Heart right ventricle (tissue), 16 donors: Measurements from ENCODE around the gene WFDC11. TPM values are rescaled to one million over a fixed set of nuclear protein-coding genes. Genes with fewer than 3 reads are reported as not detected.

Source experiments
- ATAC-seq, 8 donors: fragments of 200-7000 bp; cut with Tn5 transposase; one replicate each; pipeline ENCODE4 v1.9.1; 2020; ENCODE audit warnings: mild to moderate bottlenecking in 8 of 8, moderate library complexity in 8 of 8, moderate number of reproducible peaks in 1 of 8
- DNase-seq, 2 donors: peaks; one replicate each; pipeline ENCODE4 v3.0.0-alpha.2; 2020
- H3K27ac ChIP-seq, 10 donors: fragments of 200-600 bp; sonication (generic) in 2 of 10; one replicate each; pipeline versions ENCODE4 v1.5.0 to v1.8.0; 2020 to 2022; ENCODE audit warnings: mild to moderate bottlenecking in 3 of 10
- H3K27me3 ChIP-seq, 7 donors: fragments of 200-600 bp; one replicate each; pipeline ENCODE4 v1.8.0; 2021 to 2022; ENCODE audit warnings: mild to moderate bottlenecking in 2 of 7
- H3K36me3 ChIP-seq, 9 donors: fragments of 200-600 bp; sonication (generic) in 1 of 9; one replicate each; pipeline versions ENCODE4 v1.5.0 to v1.8.0; 2020 to 2022; ENCODE audit warnings: mild to moderate bottlenecking in 2 of 9
- H3K4me1 ChIP-seq, 9 donors: fragments of 200-600 bp; sonication (generic) in 1 of 9; one replicate each; pipeline versions ENCODE4 v1.5.0 to v1.8.0; 2020 to 2022; ENCODE audit warnings: mild to moderate bottlenecking in 4 of 9
- H3K4me3 ChIP-seq, 10 donors: fragments of 200-600 bp; sonication (generic) in 2 of 10; one replicate each; pipeline versions ENCODE4 v1.5.0 to v1.8.0; 2020 to 2022; ENCODE audit warnings: mild to moderate bottlenecking in 7 of 10, moderate library complexity in 2 of 10
- H3K9me3 ChIP-seq, 11 donors: fragments of 200-600 bp in 10 of 11; sonication (generic) in 2 of 11; one replicate each; pipeline versions ENCODE4 v1.5.0 to v1.8.0; 2013 to 2022; ENCODE audit warnings: mild to moderate bottlenecking in 2 of 11, control low read depth in 1 of 11, moderate library complexity in 1 of 11
- WGBS, 2 donors: extraction: QIAGEN DNeasy Blood & Tissue Kit; methylation state at CpG; one replicate each; pipeline ENCODE4 v1.1.7; 2013; ENCODE audit warnings: inconsistent platforms in 1 of 2; 5-methylcytosine and 5-hydroxymethylcytosine counted together
- intact Hi-C, 10 donors: fragments of 100-400 bp; cut with DNase I; formaldehyde crosslinking; loops; one replicate each; pipeline versions ENCODE4 v1.11.1 to v1.14.2; 2022
- microRNA-seq, 2 donors: library from miRNA; unstranded; fragments of <30 nt; microRNA quantifications; one replicate each; pipeline ENCODE4 v1.2.0, GENCODE V29; 2021
- polyA plus RNA-seq, 2 donors: library from polyadenylated mRNA; stranded (reverse); fragments of 200-250 nt; gene quantifications; one replicate each; pipeline ENCODE4 v1.2.3, GENCODE V29; 2013
- total RNA-seq, 10 donors: library from RNA; stranded (reverse); fragmentation: NEBNext Ultra II Directional in 3 of 10; extraction: Animal tissue kit (Norgen Biotek cat#: 25700) in 3 of 10; gene quantifications; one replicate each; pipeline versions ENCODE4 v1.2.1 to v1.2.4, GENCODE V29; 2021 to 2023
- TF ChIP-seq, protein P1 (sequence below), 9 donors: fragments of 200-600 bp; sonication (generic) in 2 of 9; IDR thresholded peaks; one replicate each; pipeline versions ENCODE4 v1.5.0 to v1.8.0; 2021 to 2022; ENCODE audit warnings: antibody characterized with exemption in 9 of 9, mild to moderate bottlenecking in 5 of 9, moderate library complexity in 1 of 9
- donor health status: Arrhythmogenic right ventricular cardiomyopathy.
- donor health status: ischemic (EF 13 %, LVEDD 7.1; RV severe dilation, severe dysfunction).
- donor health status: healthy with polysubstance abuse.
- donor health status: DM: no; HTN: yes; CAD: no.
- donor health status: DM: no; HTN: no; CAD: no.
- donor health status: ischemic (EF 25% LVEDD 6.9; RV normal size, moderate dysfunction).
- donor health status: ischemic (EF 25% LVEDD 5.7; RV mildly dilated, moderate dysfunction).
- donor health status: healthy.
- donor health status: DM: yes; HTN: yes; CAD: no.
- donor health status: Ischemic cardiomyopathy.
- donor health status: ischemic (EF 35%, LVEDD 5.7; RV mildly dilated, moderate dysfunction).
- donor health status: nonischemic (EF 11% LVEDD 7.7; RV severe dilation, severe dysfunction).
- donor health status: DM: yes; HTN: yes; CAD: no.
- donor health status: PGD.
- donor health status: ischemic (EF 29% LVEDD 5.4; RV normal size, mild dysfunction).
- donor health status: nonischemic (EF 23%, LVEDD 6.1; RV moderate dilation, normal function).

The WFDC11 gene
- total and polyA plus RNA-seq, 12 donors: not detected

GRCh38 chr20:45607810-45608209, 62.2 kb downstream of the WFDC11 start:
- ATAC-seq: no peak
- no peaks in the 10 kb centered on the region for H3K4me1 ChIP-seq
- peaks cover 0 to 30% (median 7%) of the 10 kb centered on the region in 11 donors for H3K9me3 ChIP-seq
- H3K4me3 ChIP-seq: no peak overlapping the region
- intact Hi-C loops: no loop called here
- no peak for DNase-seq
- H3K27me3 ChIP-seq: peaks cover 0 to 7% (median 0%) of the 10 kb centered on the region in 7 donors
- 95 to 97% methylated on average over 1 of the region's 1 CpG for WGBS, 2 donors
- no peak overlapping the region for H3K27ac ChIP-seq
- no peaks in the 10 kb centered on the region for H3K36me3 ChIP-seq
- TF ChIP-seq, protein P1, sequence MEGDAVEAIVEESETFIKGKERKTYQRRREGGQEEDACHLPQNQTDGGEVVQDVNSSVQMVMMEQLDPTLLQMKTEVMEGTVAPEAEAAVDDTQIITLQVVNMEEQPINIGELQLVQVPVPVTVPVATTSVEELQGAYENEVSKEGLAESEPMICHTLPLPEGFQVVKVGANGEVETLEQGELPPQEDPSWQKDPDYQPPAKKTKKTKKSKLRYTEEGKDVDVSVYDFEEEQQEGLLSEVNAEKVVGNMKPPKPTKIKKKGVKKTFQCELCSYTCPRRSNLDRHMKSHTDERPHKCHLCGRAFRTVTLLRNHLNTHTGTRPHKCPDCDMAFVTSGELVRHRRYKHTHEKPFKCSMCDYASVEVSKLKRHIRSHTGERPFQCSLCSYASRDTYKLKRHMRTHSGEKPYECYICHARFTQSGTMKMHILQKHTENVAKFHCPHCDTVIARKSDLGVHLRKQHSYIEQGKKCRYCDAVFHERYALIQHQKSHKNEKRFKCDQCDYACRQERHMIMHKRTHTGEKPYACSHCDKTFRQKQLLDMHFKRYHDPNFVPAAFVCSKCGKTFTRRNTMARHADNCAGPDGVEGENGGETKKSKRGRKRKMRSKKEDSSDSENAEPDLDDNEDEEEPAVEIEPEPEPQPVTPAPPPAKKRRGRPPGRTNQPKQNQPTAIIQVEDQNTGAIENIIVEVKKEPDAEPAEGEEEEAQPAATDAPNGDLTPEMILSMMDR (IDR thresholded peaks at IDR 0.05): no peak

Small RNA genes within 50 kb of the gene (microRNA-seq; reads per million reads assigned to microRNA genes)
- gene MIR3617: 0 to 0.60 reads per million in 2 donors

Other genes with a start within 250 kb of the WFDC11 start
- gene WFDC2, start 200.5 kb downstream of the WFDC11 start, total RNA-seq: 1 to 10 TPM in 1 of 10 donors, under 1 TPM in 3, not detected in 6; 0.44 to 1.6 (median 0.53) TPM
- gene WFDC2, start 200.5 kb downstream of the WFDC11 start, polyA plus RNA-seq: under 1 TPM; 0.55 to 0.66 TPM
- gene SPINT3, start 154.6 kb downstream of the WFDC11 start, total RNA-seq: not detected
- not detected for gene SPINT3, start 154.6 kb downstream of the WFDC11 start, polyA plus RNA-seq
- gene WFDC6, start 130.8 kb downstream of the WFDC11 start, total RNA-seq: not detected
- gene WFDC6, start 130.8 kb downstream of the WFDC11 start, polyA plus RNA-seq: not detected
- not detected for gene EPPIN, start 122.8 kb downstream of the WFDC11 start, total RNA-seq
- not detected for gene EPPIN, start 122.8 kb downstream of the WFDC11 start, polyA plus RNA-seq
- not detected for gene WFDC8, start 91.0 kb downstream of the WFDC11 start, total RNA-seq
- gene WFDC8, start 91.0 kb downstream of the WFDC11 start, polyA plus RNA-seq: not detected
- not detected for gene WFDC10A, start 40.5 kb downstream of the WFDC11 start, total RNA-seq
- not detected for gene WFDC10A, start 40.5 kb downstream of the WFDC11 start, polyA plus RNA-seq
- gene WFDC9, start 39.0 kb downstream of the WFDC11 start, total RNA-seq: not detected
- gene WFDC9, start 39.0 kb downstream of the WFDC11 start, polyA plus RNA-seq: not detected
- gene WFDC13, start 31.8 kb upstream of the WFDC11 start, total RNA-seq: not detected
- not detected for gene WFDC13, start 31.8 kb upstream of the WFDC11 start, polyA plus RNA-seq
- gene WFDC10B, start 34.8 kb upstream of the WFDC11 start, total RNA-seq: not detected
- gene WFDC10B, start 34.8 kb upstream of the WFDC11 start, polyA plus RNA-seq: not detected
- not detected for gene SPINT4, start 52.1 kb upstream of the WFDC11 start, total RNA-seq
- not detected for gene SPINT4, start 52.1 kb upstream of the WFDC11 start, polyA plus RNA-seq
- 1 to 10 TPM in 3 of 10 donors, under 1 TPM in 3, not detected in 4; 0.49 to 2.3 (median 0.99) TPM for gene WFDC3, start 121.6 kb upstream of the WFDC11 start, total RNA-seq
- under 1 TPM; 0.44 to 0.75 TPM for gene WFDC3, start 121.6 kb upstream of the WFDC11 start, polyA plus RNA-seq
- 10 to 100 TPM; 13.8 to 32.2 (median 23.3) TPM for gene DNTTIP1, start 121.7 kb upstream of the WFDC11 start, total RNA-seq
- gene DNTTIP1, start 121.7 kb upstream of the WFDC11 start, polyA plus RNA-seq: 10 to 100 TPM; 18.4 to 33.5 TPM
- gene UBE2C, start 142.4 kb upstream of the WFDC11 start, total RNA-seq: 1 to 10 TPM in 6 of 10 donors, under 1 TPM in 2, not detected in 2; 0.40 to 8.6 (median 1.3) TPM
- under 1 TPM; 0.37 to 0.54 TPM for gene UBE2C, start 142.4 kb upstream of the WFDC11 start, polyA plus RNA-seq
- under 1 TPM in 1 of 10 donors, not detected in 9; 0.44 TPM for gene TNNC2, start 157.1 kb upstream of the WFDC11 start, total RNA-seq
- under 1 TPM; 0.59 to 0.88 TPM for gene TNNC2, start 157.1 kb upstream of the WFDC11 start, polyA plus RNA-seq
- gene SNX21, start 163.6 kb upstream of the WFDC11 start, total RNA-seq: 10 to 100 TPM; 15.4 to 27.0 (median 19.3) TPM
- 10 to 100 TPM; 15.8 to 18.0 TPM for gene SNX21, start 163.6 kb upstream of the WFDC11 start, polyA plus RNA-seq
- 10 to 100 TPM; 21.3 to 34.1 (median 27.4) TPM for gene ACOT8, start 187.2 kb upstream of the WFDC11 start, total RNA-seq
- 10 to 100 TPM; 39.9 to 46.6 TPM for gene ACOT8, start 187.2 kb upstream of the WFDC11 start, polyA plus RNA-seq
- gene ZSWIM3, start 187.4 kb upstream of the WFDC11 start, total RNA-seq: 1 to 10 TPM; 1.4 to 2.5 (median 2.0) TPM
- 1 to 10 TPM; 1.5 to 1.6 TPM for gene ZSWIM3, start 187.4 kb upstream of the WFDC11 start, polyA plus RNA-seq
- 10 to 100 TPM in 6 of 10 donors, 1 to 10 TPM in 4; 9.2 to 12.0 (median 10.4) TPM for gene ZSWIM1, start 211.0 kb upstream of the WFDC11 start, total RNA-seq
- 1 to 10 TPM; 3.8 to 4.9 TPM for gene ZSWIM1, start 211.0 kb upstream of the WFDC11 start, polyA plus RNA-seq
- 1 to 10 TPM; 1.0 to 3.1 (median 2.0) TPM for gene SPATA25, start 217.4 kb upstream of the WFDC11 start, total RNA-seq
- gene SPATA25, start 217.4 kb upstream of the WFDC11 start, polyA plus RNA-seq: 1 to 10 TPM in 1 of 2 donors, under 1 TPM in 1; 0.65 to 4.3 TPM
- gene NEURL2, start 221.0 kb upstream of the WFDC11 start, total RNA-seq: 10 to 100 TPM in 1 of 10 donors, 1 to 10 TPM in 9; 6.2 to 11.1 (median 8.3) TPM
- gene NEURL2, start 221.0 kb upstream of the WFDC11 start, polyA plus RNA-seq: 1 to 10 TPM; 3.3 to 7.2 TPM
- gene CTSA, start 221.1 kb upstream of the WFDC11 start, total RNA-seq: 100 to 1,000 TPM in 8 of 10 donors, 10 to 100 TPM in 2; 75.1 to 173 (median 112) TPM
- 10 to 100 TPM; 77.4 to 98.7 TPM for gene CTSA, start 221.1 kb upstream of the WFDC11 start, polyA plus RNA-seq
- 100 to 1,000 TPM in 2 of 10 donors, 10 to 100 TPM in 8; 10.7 to 230 (median 32.7) TPM for gene PLTP, start 241.9 kb upstream of the WFDC11 start, total RNA-seq
- gene PLTP, start 241.9 kb upstream of the WFDC11 start, polyA plus RNA-seq: 10 to 100 TPM; 39.2 to 55.8 TPM